IPS-18c (cell line): Measurements from ENCODE around the gene TSPAN9.

Experiments used
- H3K4me3 ChIP-seq: 2 replicates; pipeline ENCODE4 v1.7.0; 2013; ENCODE audit warnings: low read depth, mild to moderate bottlenecking, low read length, moderate library complexity; ENCODE audit not compliant: insufficient read depth
- H3K9me3 ChIP-seq: one replicate; pipeline ENCODE4 v1.6.1; 2013; ENCODE audit warnings: mild to moderate bottlenecking, low read length, moderate library complexity; ENCODE audit not compliant: control insufficient read depth, insufficient read depth

The TSPAN9 gene

GRCh38 chr12:3316776-3317480 is 239.7 kb downstream of the TSPAN9 start:
- no peaks in the 10 kb centered on the region for H3K9me3 ChIP-seq
- H3K4me3 ChIP-seq: no peak overlapping the region

GRCh38 chr12:3317481-3317815 is 240.3 kb downstream of the TSPAN9 start:
- H3K4me3 ChIP-seq: no peak overlapping the region
- H3K9me3 ChIP-seq: no peaks in the 10 kb centered on the region

- no peak overlapping the region for H3K4me3 ChIP-seq
- no peaks in the 10 kb centered on the region for H3K9me3 ChIP-seq
These were observed 240.8 kb downstream of the TSPAN9 start for GRCh38 chr12:3317841-3318501.

GRCh38 chr12:3319723-3320492 is 242.7 kb downstream of the TSPAN9 start:
- H3K4me3 ChIP-seq: no peak overlapping the region
- H3K9me3 ChIP-seq: no peaks in the 10 kb centered on the region

GRCh38 chr12:3320881-3321509 is 243.8 kb downstream of the TSPAN9 start:
- no peak overlapping the region for H3K4me3 ChIP-seq
- no peaks in the 10 kb centered on the region for H3K9me3 ChIP-seq

- no peaks in the 10 kb centered on the region for H3K9me3 ChIP-seq
- no peak overlapping the region for H3K4me3 ChIP-seq
These were observed 244.7 kb downstream of the TSPAN9 start for GRCh38 chr12:3321881-3322280.

- H3K9me3 ChIP-seq: no peaks in the 10 kb centered on the region
- H3K4me3 ChIP-seq: no peak overlapping the region
These were observed 246.0 kb downstream of the TSPAN9 start for GRCh38 chr12:3323002-3323685.

GRCh38 chr12:3325736-3326135 is 248.6 kb downstream of the TSPAN9 start:
- no peak overlapping the region for H3K4me3 ChIP-seq
- no peaks in the 10 kb centered on the region for H3K9me3 ChIP-seq

GRCh38 chr12:3326156-3326849 is 249.1 kb downstream of the TSPAN9 start:
- H3K4me3 ChIP-seq: no peak overlapping the region

GRCh38 chr12:3326850-3327780 is 249.9 kb downstream of the TSPAN9 start:
- H3K4me3 ChIP-seq: no peak overlapping the region
- H3K9me3 ChIP-seq: no peaks in the 10 kb centered on the region

More at GRCh38 chr12:3326156-3326849, 249.1 kb downstream of the TSPAN9 start:
- H3K9me3 ChIP-seq: no peaks in the 10 kb centered on the region

GRCh38 chr12:3328081-3328480 is 250.9 kb downstream of the TSPAN9 start:
- H3K4me3 ChIP-seq: no peak overlapping the region

GRCh38 chr12:3328571-3328970 is 251.4 kb downstream of the TSPAN9 start:
- H3K4me3 ChIP-seq: no peak overlapping the region
- H3K9me3 ChIP-seq: no peaks in the 10 kb centered on the region

More at GRCh38 chr12:3328081-3328480, 250.9 kb downstream of the TSPAN9 start:
- no peaks in the 10 kb centered on the region for H3K9me3 ChIP-seq

- Histone ChIP-seq H3K4me3 (no peak overlapping the region), H3K9me3 (no peaks in the 10 kb centered on the region)
These were observed 252.2 kb downstream of the TSPAN9 start for GRCh38 chr12:3329361-3329760.

- Histone ChIP-seq H3K9me3 (no peaks in the 10 kb centered on the region), H3K4me3 (no peak overlapping the region)
These were observed 253.9 kb downstream of the TSPAN9 start for GRCh38 chr12:3330976-3331510.

- H3K9me3 ChIP-seq: no peaks in the 10 kb centered on the region
- H3K4me3 ChIP-seq: no peak overlapping the region
These were observed 255.0 kb downstream of the TSPAN9 start for GRCh38 chr12:3332188-3332587.
